ENCODE measurements around the gene KLHL8. TPM values are rescaled to one million over a fixed set of nuclear protein-coding genes. Genes with fewer than 3 reads are reported as not detected.

The KLHL8 gene
- total RNA-seq, 1 experiment from 2014 or later = 24.2 TPM

DNA sequence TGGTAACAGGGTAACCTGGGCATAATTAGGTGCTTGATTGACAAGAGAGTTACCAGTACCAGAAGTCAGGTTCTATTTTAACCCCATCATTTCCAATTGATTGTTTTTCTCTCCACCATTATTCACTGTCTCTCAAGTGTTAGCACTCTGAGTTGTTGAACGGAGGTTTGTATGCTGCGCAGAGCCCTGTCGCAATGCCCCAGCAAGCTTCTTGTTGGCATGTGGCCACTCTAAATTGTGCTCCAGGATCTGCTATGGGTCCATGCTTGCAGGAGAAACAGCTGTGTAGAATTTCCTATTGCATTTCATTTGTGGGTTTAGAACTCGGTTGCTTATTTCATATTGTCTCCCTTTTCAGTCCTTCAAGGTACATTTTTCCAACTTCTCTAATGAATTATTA lies 98.2 kb downstream of the KLHL8 start:
- ChIA-PET RAD21 (ENCODE audit: low non-redundant PET in 1 of 2, low total read pairs in 2 of 2, uncharacterized antibody in 2 of 2, unreplicated experiment in 2 of 2) (no interaction called here), POLR2A (no interaction called here), CTCF (interaction anchor here (0.9 kb wide), 1 partner anchor 200 kb away, joined by 3 read pairs; no protein-coding TSS in a partner anchor)
- BruUV-seq (replicated peaks) = no TSS peak
- Histone ChIP-seq H3K4me1 (ENCODE audit: control insufficient read depth in 1 of 2, insufficient read depth in 2 of 2, low read length in 2 of 2) (no peaks in the 10 kb centered on the region), H3K27me3 (ENCODE audit: insufficient read depth, low read length) (no peaks in the 10 kb centered on the region), H4K20me1 (ENCODE audit: insufficient read depth) (no peaks in the 10 kb centered on the region), H3K36me3 (ENCODE audit: control insufficient read depth in 1 of 2, insufficient read depth in 2 of 2, low read length in 2 of 2) (no peaks in the 10 kb centered on the region), H3K9ac (ENCODE audit: low read length) (no peak overlapping the region), H3K4me3 (replicated peaks in 1 of 2; ENCODE audit: low read depth in 1 of 2, low read length in 2 of 2) (no peak overlapping the region), H3K27ac (ENCODE audit: low read depth, low read length) (no peak overlapping the region), H3K79me2 (ENCODE audit: insufficient read depth, low read length) (no peaks in the 10 kb centered on the region), H2AFZ (ENCODE audit: low read depth, low read length, poor library complexity, severe bottlenecking) (no peak overlapping the region), H3K9me2 (ENCODE audit: insufficient read depth) (no peaks in the 10 kb centered on the region), H3K9me3 (ENCODE audit: control insufficient read depth in 1 of 2, insufficient read depth in 1 of 2, low read depth in 1 of 2, low read length in 2 of 2) (no peaks in the 10 kb centered on the region), H3K4me2 (ENCODE audit: low read length) (no peak overlapping the region)
- ATAC-seq (no peak), DNase-seq (ENCODE audit: low read depth, low spot score) (no peak)
- intact Hi-C loops (cut with micrococcal nuclease) = no loop called here
- TF ChIP-seq, protein P1, sequence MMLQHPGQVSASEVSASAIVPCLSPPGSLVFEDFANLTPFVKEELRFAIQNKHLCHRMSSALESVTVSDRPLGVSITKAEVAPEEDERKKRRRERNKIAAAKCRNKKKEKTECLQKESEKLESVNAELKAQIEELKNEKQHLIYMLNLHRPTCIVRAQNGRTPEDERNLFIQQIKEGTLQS (IDR thresholded peaks at IDR 0.05) = no peak
- TF ChIP-seq CEBPB (IDR thresholded peaks at IDR 0.05; ENCODE audit: low read depth) (no peak), POLR2AphosphoS5 (IDR thresholded peaks at IDR 0.05; ENCODE audit: low read depth, low read length) (no peak), FOSL1 (IDR thresholded peaks at IDR 0.05; ENCODE audit: low read depth) (no peak), SP1 (IDR thresholded peaks at IDR 0.05; ENCODE audit: low read depth) (no peak), EGR1 (IDR thresholded peaks at IDR 0.05; ENCODE audit: low read depth) (no peak), JUND (IDR thresholded peaks at IDR 0.05) (no peak), ELF1 (IDR thresholded peaks at IDR 0.05; ENCODE audit: borderline replicate concordance, low read depth) (no peak), CBX3 (IDR thresholded peaks at IDR 0.05; ENCODE audit: low read depth) (no peak), POLR2A (IDR thresholded peaks at IDR 0.05; ENCODE audit: borderline replicate concordance, extremely low read depth, insufficient read depth, insufficient read length) (no peak)
- TF ChIP-seq, protein P2, sequence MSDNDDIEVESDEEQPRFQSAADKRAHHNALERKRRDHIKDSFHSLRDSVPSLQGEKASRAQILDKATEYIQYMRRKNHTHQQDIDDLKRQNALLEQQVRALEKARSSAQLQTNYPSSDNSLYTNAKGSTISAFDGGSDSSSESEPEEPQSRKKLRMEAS (IDR thresholded peaks at IDR 0.05) = no peak

DNA sequence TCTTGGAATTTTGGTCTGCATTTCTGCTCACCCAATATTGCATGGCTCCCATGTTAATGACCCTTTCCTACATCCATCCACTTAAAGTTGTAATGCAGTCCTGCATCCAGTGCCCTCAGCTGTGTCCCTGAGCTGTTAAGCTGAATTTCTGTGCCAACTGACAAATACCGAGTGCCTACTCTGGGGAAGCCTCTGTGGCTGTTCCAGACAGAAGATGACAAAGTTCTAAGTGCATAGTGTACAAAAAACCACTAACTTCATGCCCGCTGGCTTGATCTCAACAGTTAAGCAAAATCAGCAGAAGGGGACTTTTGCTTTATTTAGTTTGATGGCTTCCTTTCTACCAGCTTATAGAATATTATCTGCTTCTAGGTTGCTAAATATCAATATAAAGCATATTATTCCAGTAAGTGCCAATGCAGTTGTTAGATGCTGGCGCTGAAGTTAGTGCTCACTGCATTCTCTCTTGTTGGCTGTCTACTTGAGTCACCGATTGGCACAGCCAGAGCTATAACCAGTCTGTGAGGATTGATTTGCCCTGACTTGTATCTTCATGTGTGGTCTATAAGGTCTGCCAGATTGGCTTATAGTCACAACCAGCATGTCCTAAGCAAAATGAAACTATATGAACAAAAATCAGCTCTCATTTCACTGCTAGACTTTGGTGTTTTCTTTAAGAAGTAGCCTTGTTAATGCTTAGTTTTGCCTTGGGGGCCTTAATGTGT lies 98.9 kb downstream of the KLHL8 start:
- ChIA-PET CTCF (no interaction called here), POLR2A (no interaction called here), RAD21 (ENCODE audit: low non-redundant PET in 1 of 2, low total read pairs in 2 of 2, uncharacterized antibody in 2 of 2, unreplicated experiment in 2 of 2) (no interaction called here)
- Histone ChIP-seq H3K36me3 (ENCODE audit: control insufficient read depth in 1 of 2, insufficient read depth in 2 of 2, low read length in 2 of 2) (0 out of 4 replicates have a peak, but pooled peaks cover 0 to 5% of the 10 kb centered on the region in 2 experiments), H2AFZ (ENCODE audit: low read depth, low read length, poor library complexity, severe bottlenecking) (no peak overlapping the region), H3K4me3 (replicated peaks in 1 of 2; ENCODE audit: low read depth in 1 of 2, low read length in 2 of 2) (no peak overlapping the region), H3K79me2 (ENCODE audit: insufficient read depth, low read length) (no peaks in the 10 kb centered on the region), H3K9ac (ENCODE audit: low read length) (no peak overlapping the region), H4K20me1 (ENCODE audit: insufficient read depth) (no peaks in the 10 kb centered on the region), H3K9me2 (ENCODE audit: insufficient read depth) (no peaks in the 10 kb centered on the region), H3K27me3 (ENCODE audit: insufficient read depth, low read length) (no peaks in the 10 kb centered on the region), H3K4me1 (ENCODE audit: control insufficient read depth in 1 of 2, insufficient read depth in 2 of 2, low read length in 2 of 2) (no peaks in the 10 kb centered on the region), H3K4me2 (ENCODE audit: low read length) (no peak overlapping the region), H3K9me3 (ENCODE audit: control insufficient read depth in 1 of 2, insufficient read depth in 1 of 2, low read depth in 1 of 2, low read length in 2 of 2) (no peaks in the 10 kb centered on the region), H3K27ac (ENCODE audit: low read depth, low read length) (no peak overlapping the region)
- no TSS peak for BruUV-seq (replicated peaks)
- ATAC-seq = no peak
- no peak for DNase-seq (ENCODE audit: low read depth, low spot score)
- TF ChIP-seq, protein P3, sequence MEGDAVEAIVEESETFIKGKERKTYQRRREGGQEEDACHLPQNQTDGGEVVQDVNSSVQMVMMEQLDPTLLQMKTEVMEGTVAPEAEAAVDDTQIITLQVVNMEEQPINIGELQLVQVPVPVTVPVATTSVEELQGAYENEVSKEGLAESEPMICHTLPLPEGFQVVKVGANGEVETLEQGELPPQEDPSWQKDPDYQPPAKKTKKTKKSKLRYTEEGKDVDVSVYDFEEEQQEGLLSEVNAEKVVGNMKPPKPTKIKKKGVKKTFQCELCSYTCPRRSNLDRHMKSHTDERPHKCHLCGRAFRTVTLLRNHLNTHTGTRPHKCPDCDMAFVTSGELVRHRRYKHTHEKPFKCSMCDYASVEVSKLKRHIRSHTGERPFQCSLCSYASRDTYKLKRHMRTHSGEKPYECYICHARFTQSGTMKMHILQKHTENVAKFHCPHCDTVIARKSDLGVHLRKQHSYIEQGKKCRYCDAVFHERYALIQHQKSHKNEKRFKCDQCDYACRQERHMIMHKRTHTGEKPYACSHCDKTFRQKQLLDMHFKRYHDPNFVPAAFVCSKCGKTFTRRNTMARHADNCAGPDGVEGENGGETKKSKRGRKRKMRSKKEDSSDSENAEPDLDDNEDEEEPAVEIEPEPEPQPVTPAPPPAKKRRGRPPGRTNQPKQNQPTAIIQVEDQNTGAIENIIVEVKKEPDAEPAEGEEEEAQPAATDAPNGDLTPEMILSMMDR (IDR thresholded peaks at IDR 0.05 in 2 of 3, conservative IDR thresholded peaks at IDR 0.05 in 1 of 3; ENCODE audit: borderline replicate concordance in 1 of 3, insufficient read depth in 1 of 3, low read depth in 2 of 3, low read length in 2 of 3) = no peak
- TF ChIP-seq YY1 (IDR thresholded peaks at IDR 0.05; ENCODE audit: extremely low read depth, insufficient replicate concordance, low read depth, low read length) (no peak), CEBPB (IDR thresholded peaks at IDR 0.05; ENCODE audit: low read depth) (no peak), ZNF274 (IDR thresholded peaks at IDR 0.05; ENCODE audit: low read depth, low read length) (no peak), ZFX (IDR thresholded peaks at IDR 0.05) (no peak), JUND (IDR thresholded peaks at IDR 0.05) (no peak), CBX3 (IDR thresholded peaks at IDR 0.05; ENCODE audit: low read depth) (no peak), POLR2A (IDR thresholded peaks at IDR 0.05; ENCODE audit: borderline replicate concordance, extremely low read depth, insufficient read depth, insufficient read length) (no peak), EZH2 (IDR thresholded peaks at IDR 0.05) (no peak), SIN3A (IDR thresholded peaks at IDR 0.05; ENCODE audit: low read depth) (no peak), SRF (IDR thresholded peaks at IDR 0.05; ENCODE audit: low read depth) (no peak)
- TF ChIP-seq, protein P2 (IDR thresholded peaks at IDR 0.05) = no peak
- intact Hi-C loops (cut with micrococcal nuclease) = no loop called here

All from HCT116 (cell line).